Dendritic cell treated with granulocyte-macrophage colony-stimulating factor and Interleukin-4, amounts not matched to agents 40 ng/mL and 50 ng/mL, for 4 days (primary cell): ENCODE results near the gene SHC3.
A peak's percentile ranks its signal among the peaks of the same experiment; 100 is the strongest.

Experiments
- H3K27ac Mint-ChIP-seq: one replicate; pipeline ENCODE4 v1.8.0; 2022; ENCODE audit warnings: mild to moderate bottlenecking, mixed read lengths
- H3K27me3 Mint-ChIP-seq: one replicate; pipeline ENCODE4 v1.8.0; 2022; ENCODE audit warnings: mild to moderate bottlenecking, mixed read lengths
- H3K36me3 Mint-ChIP-seq: one replicate; pipeline ENCODE4 v1.8.0; 2022; ENCODE audit warnings: low read depth, mixed read lengths
- H3K4me1 Mint-ChIP-seq: one replicate; pipeline ENCODE4 v1.8.0; 2022; ENCODE audit warnings: low read depth, mixed read lengths
- H3K4me3 Mint-ChIP-seq: one replicate; pipeline ENCODE4 v1.8.0; 2022; ENCODE audit warnings: mild to moderate bottlenecking, moderate library complexity, mixed read lengths
- H3K9me3 Mint-ChIP-seq: one replicate; pipeline ENCODE4 v1.8.0; 2022; ENCODE audit warnings: mixed read lengths
- intact Hi-C: fragments of 100-400 bp; cut with micrococcal nuclease; formaldehyde crosslinking; loops from one replicate; pipeline ENCODE4 v1.15.0; 2022

Gene SHC3

DNA sequence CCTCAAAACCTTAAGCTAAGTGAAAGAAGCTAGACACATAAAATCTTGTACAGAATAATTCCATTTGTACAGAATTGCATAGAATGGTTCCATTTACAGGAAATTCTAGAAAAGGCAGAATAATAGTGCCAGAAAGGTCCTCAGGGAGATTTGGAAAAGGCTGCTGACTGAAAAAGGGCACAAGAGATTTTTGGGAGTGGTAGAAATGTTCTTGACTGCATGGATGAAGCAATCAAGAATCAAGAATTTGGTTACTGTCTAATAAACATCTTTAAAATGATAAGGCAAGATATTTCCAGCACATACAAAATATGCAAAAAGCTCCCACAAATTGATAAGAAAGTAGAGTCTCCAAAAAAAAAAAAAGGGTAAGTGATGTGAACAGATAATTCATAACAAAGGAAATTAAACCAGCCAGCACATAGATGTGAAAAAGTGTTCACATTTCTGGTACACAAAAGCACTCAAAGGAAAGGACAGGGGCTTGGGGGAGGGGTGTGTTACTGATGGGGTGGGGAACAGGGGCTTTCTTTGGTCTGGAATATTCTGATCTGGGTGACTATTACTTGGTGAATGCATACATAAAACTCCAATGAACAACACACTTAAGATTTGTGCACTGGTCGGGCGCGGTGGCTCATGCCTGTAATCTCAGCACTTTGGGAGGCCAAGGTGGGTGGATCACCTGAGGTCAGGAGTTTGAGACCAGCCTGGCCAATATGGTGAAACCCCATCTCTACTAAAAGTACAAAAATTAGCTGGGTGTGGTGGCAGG, 85.2 kb downstream of the SHC3 start:
- Mint-ChIP-seq H3K36me3 (no peaks in the 10 kb centered on the region), H3K4me1 (peaks cover 32% of the 10 kb centered on the region), H3K9me3 (no peaks in the 10 kb centered on the region), H3K27me3 (peaks cover 15% of the 10 kb centered on the region), H3K27ac (no peak overlapping the region), H3K4me3 (no peak overlapping the region)
- intact Hi-C loops: no loop called here

DNA sequence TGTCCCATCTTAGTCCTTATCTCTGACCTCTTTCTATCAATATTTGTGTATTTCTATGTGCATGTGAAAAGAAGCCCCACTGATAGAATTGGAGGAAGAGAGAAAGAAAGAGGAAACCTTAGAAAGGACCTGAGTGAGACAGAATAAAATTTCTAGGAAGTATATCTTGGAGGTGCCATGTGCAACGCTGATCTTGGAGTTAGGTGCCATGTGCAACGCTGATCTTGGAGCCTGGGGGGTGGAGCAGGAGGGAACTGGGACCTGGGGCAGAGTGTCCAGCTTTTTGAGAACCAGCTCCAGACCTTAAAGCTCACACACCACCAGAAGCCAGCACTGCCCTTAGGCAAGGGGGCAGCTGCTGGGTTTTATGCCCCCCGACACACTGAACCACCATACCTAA, 89.4 kb downstream of the SHC3 start:
- H3K4me1 Mint-ChIP-seq: peaks cover 25% of the 10 kb centered on the region
- intact Hi-C loops: no loop called here
- H3K4me3 Mint-ChIP-seq: no peak overlapping the region
- H3K27me3 Mint-ChIP-seq: peaks cover 16% of the 10 kb centered on the region
- no peaks in the 10 kb centered on the region for H3K36me3 Mint-ChIP-seq
- H3K27ac Mint-ChIP-seq: peak overlapping the region; percentile 35
- H3K9me3 Mint-ChIP-seq: no peaks in the 10 kb centered on the region

DNA sequence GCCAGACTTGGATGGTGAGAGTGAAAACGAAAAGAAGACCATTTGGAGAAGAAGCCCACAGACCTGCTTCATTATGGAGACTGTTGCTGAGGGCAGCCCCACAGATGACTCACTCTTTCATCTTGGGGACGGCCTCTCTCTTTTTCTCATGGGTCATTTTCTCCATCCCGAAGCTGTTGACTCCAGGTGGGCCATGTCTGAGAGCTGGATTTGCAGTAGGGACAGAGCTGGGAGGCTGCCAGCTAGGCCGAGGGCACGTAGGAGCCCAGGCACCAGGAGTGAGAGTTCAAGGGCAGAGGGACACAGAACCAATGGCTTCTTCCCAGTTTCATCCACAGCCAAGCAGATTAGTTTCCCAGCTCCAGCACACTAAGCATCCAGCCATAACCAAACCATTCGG, 95.0 kb downstream of the SHC3 start:
- H3K4me1 Mint-ChIP-seq: peaks cover 12% of the 10 kb centered on the region
- intact Hi-C loops: no loop called here
- peaks cover 22% of the 10 kb centered on the region for H3K27me3 Mint-ChIP-seq
- H3K4me3 Mint-ChIP-seq: no peak overlapping the region
- H3K27ac Mint-ChIP-seq: no peak overlapping the region
- H3K9me3 Mint-ChIP-seq: no peaks in the 10 kb centered on the region
- no peaks in the 10 kb centered on the region for H3K36me3 Mint-ChIP-seq

DNA sequence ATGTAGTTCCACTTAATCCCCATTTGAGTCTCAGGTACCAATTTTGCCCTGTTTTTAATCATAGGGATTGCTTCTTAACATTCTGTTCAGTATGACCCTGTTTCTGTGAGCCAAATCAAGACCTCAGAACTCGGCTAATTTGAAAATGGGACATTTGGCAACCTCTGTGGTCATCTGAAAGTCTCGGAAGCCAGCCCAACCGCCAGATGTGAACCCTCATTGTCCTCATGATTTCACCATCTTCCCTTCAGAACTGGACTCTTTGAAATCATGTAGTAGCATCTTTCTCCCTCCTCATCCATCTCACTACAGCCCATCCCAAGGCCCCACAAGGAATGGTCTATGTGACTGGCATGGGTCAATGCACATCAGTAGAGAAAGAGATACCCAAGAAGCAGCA, 98.4 kb downstream of the SHC3 start:
- Mint-ChIP-seq H3K4me3 (no peak overlapping the region), H3K36me3 (no peaks in the 10 kb centered on the region), H3K27ac (no peak overlapping the region), H3K4me1 (peaks cover 5% of the 10 kb centered on the region), H3K9me3 (no peaks in the 10 kb centered on the region), H3K27me3 (peaks cover 33% of the 10 kb centered on the region)
- intact Hi-C loops: no loop called here

DNA sequence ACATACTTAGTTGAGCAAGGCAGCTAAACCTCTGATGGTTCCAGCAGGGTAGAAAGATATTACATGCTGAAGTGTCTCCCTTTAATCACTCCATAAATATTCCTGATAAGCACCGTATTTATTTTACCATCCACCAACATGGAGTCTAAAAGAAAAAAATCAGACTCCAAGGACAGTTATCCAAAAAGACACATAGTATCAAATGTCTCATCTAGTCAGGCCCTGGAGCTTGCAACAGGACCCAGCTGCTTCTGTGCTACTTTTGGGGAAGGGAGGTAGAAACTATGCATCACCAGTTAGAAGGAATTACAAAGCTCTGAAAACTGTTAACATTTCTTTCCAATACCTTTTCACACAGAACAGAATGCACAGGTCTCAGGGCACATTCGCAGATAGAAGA, 99.2 kb downstream of the SHC3 start:
- no peaks in the 10 kb centered on the region for H3K36me3 Mint-ChIP-seq
- intact Hi-C loops: no loop called here
- H3K4me1 Mint-ChIP-seq: peaks cover 5% of the 10 kb centered on the region
- no peaks in the 10 kb centered on the region for H3K9me3 Mint-ChIP-seq
- no peak overlapping the region for H3K27ac Mint-ChIP-seq
- peaks cover 31% of the 10 kb centered on the region for H3K27me3 Mint-ChIP-seq
- H3K4me3 Mint-ChIP-seq: no peak overlapping the region

DNA sequence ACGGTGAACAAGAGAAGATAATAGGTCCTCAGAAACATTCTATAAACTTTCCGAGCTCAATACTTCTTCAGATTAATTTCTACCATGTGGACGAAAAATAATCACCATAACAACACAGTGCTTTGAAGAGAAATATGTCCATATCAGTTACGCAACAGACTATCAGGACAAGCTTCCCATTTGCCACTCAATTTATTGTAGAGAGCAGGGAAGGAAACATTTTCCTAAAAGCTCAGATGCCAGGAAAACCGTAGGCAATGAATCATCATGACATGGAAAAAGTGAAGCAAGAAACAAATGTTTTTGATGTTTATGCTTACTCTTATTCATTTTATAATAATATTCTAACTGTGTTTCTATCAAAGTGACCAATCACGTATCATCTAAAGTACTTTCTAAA, 99.8 kb downstream of the SHC3 start:
- no peak overlapping the region for H3K27ac Mint-ChIP-seq
- intact Hi-C loops: no loop called here
- H3K4me3 Mint-ChIP-seq: no peak overlapping the region
- no peaks in the 10 kb centered on the region for H3K36me3 Mint-ChIP-seq
- peaks cover 31% of the 10 kb centered on the region for H3K27me3 Mint-ChIP-seq
- H3K9me3 Mint-ChIP-seq: no peaks in the 10 kb centered on the region
- H3K4me1 Mint-ChIP-seq: peaks cover 5% of the 10 kb centered on the region

DNA sequence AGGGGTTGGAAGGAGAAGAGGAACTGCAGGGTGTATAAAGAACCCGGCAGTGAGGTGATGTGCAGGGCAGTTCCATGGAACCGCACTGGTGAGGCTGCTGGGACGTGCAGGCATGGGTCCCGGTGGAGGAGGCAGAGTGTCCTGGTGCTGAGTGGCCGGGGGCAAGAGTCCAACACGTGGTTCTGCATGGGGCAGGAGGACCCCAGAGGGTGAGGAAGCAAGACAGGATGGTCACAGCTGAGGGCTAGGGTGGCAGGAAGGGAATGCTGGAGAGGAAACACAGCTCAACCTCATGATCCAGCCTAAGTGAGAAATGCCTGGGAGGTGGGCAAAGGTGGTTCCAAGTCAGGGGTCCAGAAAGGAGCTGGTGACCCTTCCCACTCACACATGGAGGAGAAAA, 100.2 kb downstream of the SHC3 start:
- intact Hi-C loops: no loop called here
- Mint-ChIP-seq H3K27me3 (peaks cover 31% of the 10 kb centered on the region), H3K4me3 (no peak overlapping the region)

DNA sequence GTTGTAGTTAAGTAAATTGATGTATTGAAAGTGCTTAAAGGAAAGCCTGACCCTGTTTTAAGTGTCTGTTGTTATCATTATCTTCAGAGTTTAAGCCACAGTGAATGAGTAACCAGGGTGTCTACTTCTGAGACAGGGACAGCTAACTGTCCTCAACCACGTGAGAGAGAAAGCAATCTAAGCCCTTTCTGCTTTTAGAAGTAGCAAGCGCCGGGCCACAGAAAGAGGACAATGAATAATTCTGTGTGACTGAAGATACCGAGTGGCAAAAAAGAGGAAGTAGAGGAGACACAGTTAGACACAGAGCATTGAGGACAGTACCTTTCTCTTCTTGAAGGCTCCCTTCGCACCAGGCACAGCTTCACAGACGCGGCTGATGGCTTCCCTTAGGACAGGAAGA, 101.1 kb downstream of the SHC3 start:
- Mint-ChIP-seq H3K27ac (no peak overlapping the region), H3K36me3 (no peaks in the 10 kb centered on the region), H3K27me3 (peaks cover 25% of the 10 kb centered on the region), H3K4me1 (peaks cover 5% of the 10 kb centered on the region), H3K4me3 (no peak overlapping the region), H3K9me3 (no peaks in the 10 kb centered on the region)
- intact Hi-C loops: no loop called here

More for the DNA sequence above, 100.2 kb downstream of the SHC3 start:
- H3K9me3 Mint-ChIP-seq: no peaks in the 10 kb centered on the region
- peaks cover 5% of the 10 kb centered on the region for H3K4me1 Mint-ChIP-seq
- H3K27ac Mint-ChIP-seq: no peak overlapping the region
- H3K36me3 Mint-ChIP-seq: no peaks in the 10 kb centered on the region

DNA sequence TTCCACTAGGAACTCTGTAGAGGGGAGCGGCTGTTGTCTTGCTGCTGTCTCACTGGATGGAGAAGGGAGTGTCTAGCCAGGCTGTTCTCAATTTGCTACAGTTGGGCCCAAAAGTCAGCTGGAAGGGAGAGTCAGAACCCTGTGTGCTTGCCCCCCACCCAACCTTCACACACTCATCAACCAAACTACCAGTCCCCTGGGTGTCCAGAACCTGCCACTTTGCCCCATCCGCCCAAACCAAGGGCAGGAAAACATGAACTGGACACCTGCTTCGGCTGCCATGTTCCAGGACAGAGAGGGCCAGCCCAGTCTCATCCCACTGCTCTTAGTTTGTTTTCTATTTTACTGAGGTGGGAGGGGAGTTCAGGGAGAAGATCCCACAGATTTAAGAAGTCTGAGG, 105.2 kb downstream of the SHC3 start:
- intact Hi-C loops: no loop called here
- H3K9me3 Mint-ChIP-seq: no peaks in the 10 kb centered on the region
- H3K27ac Mint-ChIP-seq: no peak overlapping the region
- H3K27me3 Mint-ChIP-seq: peaks cover 36% of the 10 kb centered on the region
- H3K4me1 Mint-ChIP-seq: peaks cover 3% of the 10 kb centered on the region
- H3K36me3 Mint-ChIP-seq: no peaks in the 10 kb centered on the region
- no peak overlapping the region for H3K4me3 Mint-ChIP-seq

DNA sequence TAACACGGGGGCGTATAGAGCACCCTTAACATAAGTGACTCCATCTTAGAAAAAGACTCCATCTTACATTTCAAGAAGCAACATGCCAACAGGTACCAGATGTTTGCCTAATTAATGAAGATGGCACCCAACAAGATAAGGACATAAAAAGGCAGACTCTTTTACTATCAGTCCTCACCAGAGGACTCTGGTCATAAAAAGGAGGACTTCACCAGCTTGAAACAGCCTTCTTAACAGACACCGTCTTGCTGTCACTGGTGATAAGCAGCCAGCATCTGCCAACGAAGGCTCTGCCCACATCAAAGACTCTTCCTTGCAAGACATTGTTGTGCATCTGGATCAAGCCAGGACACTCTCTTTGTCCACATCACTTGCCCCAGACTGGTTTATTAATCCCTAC, 107.0 kb downstream of the SHC3 start:
- Mint-ChIP-seq H3K27me3 (peaks cover 28% of the 10 kb centered on the region), H3K4me1 (no peaks in the 10 kb centered on the region), H3K4me3 (no peak overlapping the region), H3K9me3 (no peaks in the 10 kb centered on the region), H3K36me3 (no peaks in the 10 kb centered on the region), H3K27ac (no peak overlapping the region)
- intact Hi-C loops: no loop called here

DNA sequence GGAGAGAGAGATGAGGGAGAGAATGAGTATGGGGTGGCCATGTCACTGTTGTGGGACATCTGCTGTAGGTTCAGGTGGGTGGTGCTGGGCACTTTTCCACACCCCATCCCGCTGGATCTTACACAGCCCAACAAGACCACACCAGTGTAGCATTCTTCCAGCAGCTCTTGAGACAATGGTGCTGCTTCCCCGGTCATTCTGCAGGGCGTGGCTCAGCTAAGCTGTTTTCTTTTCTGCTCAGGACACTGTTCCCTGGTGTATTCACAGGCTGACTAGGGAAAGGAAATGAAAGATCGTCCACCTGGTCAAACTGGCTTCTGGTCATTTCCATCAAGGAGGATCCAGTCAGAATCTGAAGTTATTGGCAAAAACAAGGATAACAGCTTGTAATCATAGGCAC, 111.8 kb downstream of the SHC3 start:
- peaks cover 26% of the 10 kb centered on the region for H3K27me3 Mint-ChIP-seq
- no peaks in the 10 kb centered on the region for H3K4me1 Mint-ChIP-seq
- no peaks in the 10 kb centered on the region for H3K36me3 Mint-ChIP-seq
- H3K27ac Mint-ChIP-seq: no peak overlapping the region
- no peaks in the 10 kb centered on the region for H3K9me3 Mint-ChIP-seq
- intact Hi-C loops: no loop called here
- no peak overlapping the region for H3K4me3 Mint-ChIP-seq

DNA sequence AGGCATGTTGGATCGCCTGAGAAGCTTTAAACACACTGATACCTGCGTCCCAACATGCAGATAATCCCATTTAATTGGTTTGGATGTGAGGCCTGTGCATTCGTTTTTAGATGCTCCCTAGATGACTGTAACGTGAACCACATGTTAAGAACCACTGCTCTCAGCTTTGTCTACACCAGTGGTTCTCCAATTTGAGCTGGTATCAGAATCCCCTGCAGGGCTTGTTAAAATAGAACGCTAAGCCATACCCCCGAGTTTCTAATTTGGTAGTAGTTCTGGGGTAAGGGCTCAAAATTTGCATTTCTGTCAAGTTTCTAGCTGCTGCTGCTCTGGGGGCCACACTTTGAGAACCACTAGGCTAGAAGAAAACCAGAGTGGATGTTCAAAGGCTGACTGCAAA, 112.7 kb downstream of the SHC3 start:
- Mint-ChIP-seq H3K9me3 (no peaks in the 10 kb centered on the region), H3K27me3 (peaks cover 23% of the 10 kb centered on the region), H3K4me3 (no peak overlapping the region), H3K4me1 (no peaks in the 10 kb centered on the region), H3K36me3 (no peaks in the 10 kb centered on the region), H3K27ac (no peak overlapping the region)
- intact Hi-C loops: no loop called here

DNA sequence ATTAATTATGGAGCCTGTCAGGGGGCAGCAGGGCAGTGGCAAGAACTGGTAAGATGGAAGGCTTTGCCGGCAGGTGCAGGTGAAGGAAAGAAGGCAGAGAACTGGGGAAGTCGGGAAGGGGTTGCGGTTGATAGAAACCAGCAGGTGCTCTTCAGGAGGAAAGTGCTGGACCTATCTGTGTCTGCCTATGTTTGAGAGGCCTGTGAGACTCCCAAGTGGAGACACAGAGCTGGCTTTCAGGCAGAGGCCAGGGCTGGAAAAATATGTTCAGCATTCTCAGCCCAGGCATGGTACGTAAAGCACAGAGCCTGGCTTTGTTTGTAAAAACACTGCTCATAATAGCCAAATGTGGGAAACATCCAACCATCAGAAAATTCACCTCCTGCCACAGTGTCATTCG, 117.8 kb downstream of the SHC3 start:
- intact Hi-C loops: no loop called here
- no peaks in the 10 kb centered on the region for H3K36me3 Mint-ChIP-seq
- H3K27me3 Mint-ChIP-seq: peaks cover 11% of the 10 kb centered on the region

DNA sequence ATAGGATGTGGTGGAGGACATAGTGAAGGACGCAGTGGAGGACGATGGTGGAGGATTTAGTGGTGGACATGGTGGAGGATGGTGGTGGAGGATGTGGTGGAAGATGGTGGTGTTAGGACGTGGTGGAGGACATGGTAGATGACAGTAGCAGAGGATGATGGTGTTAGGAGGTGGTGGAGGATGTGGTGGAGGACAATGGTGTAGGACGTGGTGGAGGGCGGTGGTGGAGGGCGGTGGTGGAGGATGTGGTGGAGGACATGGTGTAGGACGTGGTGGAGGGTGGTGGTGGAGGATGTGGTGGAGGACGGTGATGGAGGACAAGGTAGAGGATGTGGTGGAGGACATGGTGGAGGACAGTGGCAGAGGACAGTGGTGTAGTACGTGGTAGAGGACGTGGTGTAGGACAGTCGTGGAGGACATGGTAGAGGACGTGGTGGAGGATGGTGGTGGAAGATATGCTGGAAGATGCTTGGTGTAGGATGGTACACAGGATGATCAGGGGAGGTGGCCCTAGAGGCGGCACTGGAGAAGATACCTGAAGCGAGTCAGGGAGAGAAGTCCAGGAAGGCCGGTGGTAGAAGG, 118.6 kb downstream of the SHC3 start:
- H3K9me3 Mint-ChIP-seq: no peaks in the 10 kb centered on the region
- no peak overlapping the region for H3K4me3 Mint-ChIP-seq
- H3K36me3 Mint-ChIP-seq: no peaks in the 10 kb centered on the region
- H3K4me1 Mint-ChIP-seq: no peaks in the 10 kb centered on the region
- H3K27ac Mint-ChIP-seq: no peak overlapping the region
- peaks cover 11% of the 10 kb centered on the region for H3K27me3 Mint-ChIP-seq
- intact Hi-C loops: no loop called here

More for the DNA sequence above, 117.8 kb downstream of the SHC3 start:
- H3K27ac Mint-ChIP-seq: no peak overlapping the region
- no peaks in the 10 kb centered on the region for H3K9me3 Mint-ChIP-seq
- no peaks in the 10 kb centered on the region for H3K4me1 Mint-ChIP-seq
- no peak overlapping the region for H3K4me3 Mint-ChIP-seq

DNA sequence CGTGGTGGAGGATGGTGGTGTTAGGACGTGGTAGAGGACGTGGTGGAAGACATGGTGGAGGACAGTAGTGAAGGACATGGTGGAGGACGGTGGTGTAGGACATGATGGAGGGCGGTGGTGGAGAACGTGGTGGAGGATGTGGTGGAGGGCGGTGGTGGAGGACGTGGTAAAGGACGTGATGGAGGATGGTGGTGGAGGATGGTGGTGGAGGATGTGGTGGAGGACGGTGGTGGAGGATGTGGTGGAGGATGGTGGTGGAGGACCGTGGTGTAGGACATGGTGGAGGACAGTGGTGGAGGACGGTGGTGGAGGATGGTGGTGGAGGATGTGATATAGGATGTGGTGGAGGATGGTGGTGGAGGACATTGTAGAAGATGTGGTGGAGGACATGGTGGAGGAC, 119.7 kb downstream of the SHC3 start:
- intact Hi-C loops: no loop called here
- H3K27ac Mint-ChIP-seq: no peak overlapping the region
- H3K36me3 Mint-ChIP-seq: no peaks in the 10 kb centered on the region
- H3K9me3 Mint-ChIP-seq: no peaks in the 10 kb centered on the region
- H3K27me3 Mint-ChIP-seq: peaks cover 8% of the 10 kb centered on the region
- H3K4me1 Mint-ChIP-seq: no peaks in the 10 kb centered on the region
- no peak overlapping the region for H3K4me3 Mint-ChIP-seq
